Epithelial cell of proximal tubule (primary cell): ENCODE data around the gene KIAA1217. TPM values are rescaled to one million over a fixed set of nuclear protein-coding genes. Genes with fewer than 3 reads are reported as not detected.

Experiments used
- DNase-seq: peaks from one replicate; pipeline ENCODE4 v3.0.0-alpha.2; 2011; ENCODE audit warnings: low read depth
- H3K4me3 ChIP-seq: 2 replicates; pipeline ENCODE4 v1.5.1; 2011; ENCODE audit warnings: low read depth, mild to moderate bottlenecking, low read length
- total RNA-seq: library from RNA; depleted of rRNA; stranded (reverse); fragments of >200 nt; gene quantifications from 2 replicates; pipeline ENCODE4 v1.2.3, GENCODE V29; 2015
- TF ChIP-seq, protein P1 (sequence below): conservative IDR thresholded peaks from 2 replicates; pipeline ENCODE4 v1.5.1; 2012; ENCODE audit warnings: low read depth, mild to moderate bottlenecking, low read length

KIAA1217 gene
- total RNA-seq, 1 donor from 2014 or later = 20.2 TPM

- TF ChIP-seq, protein P1, sequence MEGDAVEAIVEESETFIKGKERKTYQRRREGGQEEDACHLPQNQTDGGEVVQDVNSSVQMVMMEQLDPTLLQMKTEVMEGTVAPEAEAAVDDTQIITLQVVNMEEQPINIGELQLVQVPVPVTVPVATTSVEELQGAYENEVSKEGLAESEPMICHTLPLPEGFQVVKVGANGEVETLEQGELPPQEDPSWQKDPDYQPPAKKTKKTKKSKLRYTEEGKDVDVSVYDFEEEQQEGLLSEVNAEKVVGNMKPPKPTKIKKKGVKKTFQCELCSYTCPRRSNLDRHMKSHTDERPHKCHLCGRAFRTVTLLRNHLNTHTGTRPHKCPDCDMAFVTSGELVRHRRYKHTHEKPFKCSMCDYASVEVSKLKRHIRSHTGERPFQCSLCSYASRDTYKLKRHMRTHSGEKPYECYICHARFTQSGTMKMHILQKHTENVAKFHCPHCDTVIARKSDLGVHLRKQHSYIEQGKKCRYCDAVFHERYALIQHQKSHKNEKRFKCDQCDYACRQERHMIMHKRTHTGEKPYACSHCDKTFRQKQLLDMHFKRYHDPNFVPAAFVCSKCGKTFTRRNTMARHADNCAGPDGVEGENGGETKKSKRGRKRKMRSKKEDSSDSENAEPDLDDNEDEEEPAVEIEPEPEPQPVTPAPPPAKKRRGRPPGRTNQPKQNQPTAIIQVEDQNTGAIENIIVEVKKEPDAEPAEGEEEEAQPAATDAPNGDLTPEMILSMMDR = no peak
These were observed 366.6 kb downstream of the KIAA1217 start for GRCh38 chr10:24575481-24576002.

DNA sequence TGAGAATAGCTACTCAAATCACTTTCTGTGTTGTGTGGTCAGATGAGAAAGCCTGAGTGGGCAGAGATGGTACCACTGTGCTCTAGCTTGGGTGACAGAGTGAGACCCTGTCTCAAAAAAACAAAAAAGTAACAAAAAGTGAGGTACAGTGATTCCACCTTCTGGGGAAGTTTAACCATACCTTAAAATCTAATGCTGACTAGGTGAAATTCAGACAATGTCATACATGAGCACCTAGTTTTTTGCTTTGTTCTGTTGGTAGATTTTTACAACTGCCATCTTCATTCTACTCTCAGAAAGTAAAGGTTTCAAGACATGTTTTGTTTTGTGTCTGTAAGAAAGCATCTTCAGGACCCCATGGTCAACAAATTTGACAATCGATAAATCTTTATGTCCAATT is 370.5 kb downstream of the KIAA1217 start:
- TF ChIP-seq, protein P1 = no peak
- H3K4me3 ChIP-seq = no peak overlapping the region
- no peak for DNase-seq

More at GRCh38 chr10:24575481-24576002, 366.6 kb downstream of the KIAA1217 start:
- H3K4me3 ChIP-seq = no peak overlapping the region
- DNase-seq = no peak

- DNase-seq = no peak
- TF ChIP-seq, protein P1 = no peak
These were observed 371.0 kb downstream of the KIAA1217 start for GRCh38 chr10:24579906-24580305.

GRCh38 chr10:24589265-24589664 is 380.3 kb downstream of the KIAA1217 start:
- TF ChIP-seq, protein P1 = no peak

More at GRCh38 chr10:24579906-24580305, 371.0 kb downstream of the KIAA1217 start:
- H3K4me3 ChIP-seq = no peak overlapping the region

GRCh38 chr10:24590697-24591457 is 381.9 kb downstream of the KIAA1217 start:
- TF ChIP-seq, protein P1 = no peak
- no peak for DNase-seq
- H3K4me3 ChIP-seq = no peak overlapping the region

More at GRCh38 chr10:24589265-24589664, 380.3 kb downstream of the KIAA1217 start:
- DNase-seq = no peak
- H3K4me3 ChIP-seq = no peak overlapping the region

DNA sequence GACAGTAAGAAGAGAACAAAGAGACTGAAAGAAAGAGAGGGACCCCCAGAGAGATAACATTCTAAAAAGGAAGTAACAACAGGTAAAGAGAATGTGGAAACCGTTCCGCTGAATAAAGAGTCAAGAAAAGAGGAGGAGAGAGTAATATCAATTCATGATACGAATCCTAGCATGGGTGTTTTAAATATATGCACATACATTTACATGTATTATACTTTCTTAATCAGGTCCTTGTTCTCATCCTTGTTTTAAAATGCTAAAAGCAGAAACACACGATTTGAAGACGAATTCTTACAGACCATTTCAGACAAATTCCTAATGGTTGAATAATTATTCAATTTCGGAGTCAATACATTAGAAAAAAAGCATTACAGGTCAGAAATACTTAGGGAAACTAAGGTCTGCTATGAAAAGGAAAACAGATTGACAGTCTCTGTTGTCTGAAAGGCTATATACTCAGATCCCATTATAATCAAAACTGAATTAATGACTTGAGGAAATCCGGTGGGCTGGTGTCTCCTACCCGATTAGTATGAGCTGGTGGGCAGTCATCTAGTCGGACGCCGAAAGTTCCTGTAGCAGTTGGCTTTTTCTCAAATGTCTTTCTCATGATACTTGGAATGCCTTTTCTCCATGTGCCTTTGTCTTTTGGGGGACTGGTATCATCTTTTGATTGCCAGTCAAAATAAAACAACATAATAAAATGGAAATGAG is 387.4 kb downstream of the KIAA1217 start:
- no peak for DNase-seq
- TF ChIP-seq, protein P1 = no peak

More for the DNA sequence above, 387.4 kb downstream of the KIAA1217 start:
- H3K4me3 ChIP-seq = no peak overlapping the region
